NCI-H2081 (cell line): ENCODE results near the gene SLC22A24.
"Not testable (repeated sequence)": the region's sequence is repeated elsewhere in the genome, so short reads cannot be mapped to it uniquely, and the experiment has no call there.

ENCODE experiments used
- DNase-seq, 2 experiments: peaks; one replicate each; lab custom pipeline; 2025; lab: John Stamatoyannopoulos, UW

Gene SLC22A24, protein sequence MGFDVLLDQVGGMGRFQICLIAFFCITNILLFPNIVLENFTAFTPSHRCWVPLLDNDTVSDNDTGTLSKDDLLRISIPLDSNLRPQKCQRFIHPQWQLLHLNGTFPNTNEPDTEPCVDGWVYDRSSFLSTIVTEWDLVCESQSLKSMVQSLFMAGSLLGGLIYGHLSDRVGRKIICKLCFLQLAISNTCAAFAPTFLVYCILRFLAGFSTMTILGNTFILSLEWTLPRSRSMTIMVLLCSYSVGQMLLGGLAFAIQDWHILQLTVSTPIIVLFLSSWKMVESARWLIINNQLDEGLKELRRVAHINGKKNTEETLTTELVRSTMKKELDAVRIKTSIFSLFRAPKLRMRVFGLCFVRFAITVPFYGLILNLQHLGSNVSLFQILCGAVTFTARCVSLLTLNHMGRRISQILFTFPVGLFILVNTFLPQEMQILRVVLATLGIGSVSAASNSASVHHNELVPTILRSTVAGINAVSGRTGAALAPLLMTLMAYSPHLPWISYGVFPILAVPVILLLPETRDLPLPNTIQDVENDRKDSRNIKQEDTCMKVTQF

GRCh38 chr11:63144121-63144520, at the start of gene SLC22A24:
TSS of gene SLC22A24 (minus strand) at chr11:63144221. CDS start at chr11:63143779, 442 bp downstream.
- DNase-seq, result no peak

DNA sequence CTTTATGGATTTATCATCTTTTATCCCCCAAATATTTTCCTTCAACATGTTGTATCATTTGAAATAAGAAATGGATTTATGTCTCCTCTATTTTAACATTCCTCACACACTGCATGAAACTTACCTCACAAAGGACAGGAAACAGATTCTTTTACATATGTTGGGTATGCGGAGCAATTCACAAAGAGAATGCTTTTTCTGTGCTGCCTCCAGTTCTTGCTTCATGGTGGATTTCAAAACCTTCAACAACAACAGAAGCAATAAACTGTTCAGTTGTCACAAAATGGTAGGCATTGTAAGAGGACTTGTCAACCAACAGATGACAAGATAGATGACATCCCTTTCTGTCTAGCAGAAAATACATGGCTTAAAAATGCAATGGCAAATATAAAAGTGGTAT, 36.5 kb upstream of the SLC22A24 start:
- no peak for DNase-seq

DNA sequence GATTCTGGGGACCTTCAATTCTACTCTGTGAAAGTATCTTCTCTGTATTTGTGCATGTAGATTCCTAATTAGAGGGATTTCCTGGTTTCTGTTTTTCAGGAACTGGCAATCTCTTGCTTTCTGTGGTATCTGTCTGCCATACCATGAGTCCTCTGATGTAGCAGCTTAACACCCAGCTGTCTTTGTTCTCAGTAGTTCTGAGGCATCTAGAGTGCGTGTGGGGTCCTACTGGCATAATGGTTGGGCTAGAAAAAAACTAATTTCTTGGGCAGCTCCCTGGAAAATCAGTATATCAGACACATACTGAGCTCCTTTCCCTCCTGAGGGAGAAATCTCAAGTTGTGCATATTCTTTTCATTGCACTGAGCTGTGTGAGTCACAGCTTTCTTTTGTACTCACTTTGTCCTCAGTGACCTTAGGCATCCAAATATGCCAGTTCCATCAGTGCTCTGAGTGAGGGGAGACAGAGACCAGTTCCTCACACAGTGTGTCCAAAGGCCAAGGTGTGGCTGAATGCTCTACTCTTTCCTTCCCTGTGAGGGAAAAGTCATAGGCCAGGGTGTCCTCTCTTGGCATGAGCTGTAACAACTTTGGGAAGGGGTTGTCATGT, 35.5 kb upstream of the SLC22A24 start:
- DNase-seq, result no peak

DNA sequence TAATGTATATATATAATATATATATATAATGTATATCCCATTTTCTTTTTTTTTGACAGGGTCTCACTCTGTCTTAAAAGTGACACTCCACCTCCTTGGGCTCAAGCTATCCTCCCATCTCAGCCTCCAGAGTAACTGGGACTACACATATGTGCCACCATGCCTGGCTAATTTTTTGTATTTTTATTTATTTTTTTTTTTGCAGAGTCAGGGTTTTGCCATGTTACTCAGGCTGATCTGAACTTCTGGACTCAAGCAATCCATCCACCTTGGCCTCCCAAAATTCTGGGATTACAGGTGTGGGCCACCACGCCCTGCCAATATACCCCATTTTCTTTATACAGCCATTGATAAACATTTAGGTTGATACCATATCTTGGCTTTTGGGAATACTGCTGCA, 33.9 kb upstream of the SLC22A24 start:
- DNase-seq, result no peak

GRCh38 chr11:63165706-63166310, 21.8 kb upstream of the SLC22A24 start:
- no peak for DNase-seq

DNA sequence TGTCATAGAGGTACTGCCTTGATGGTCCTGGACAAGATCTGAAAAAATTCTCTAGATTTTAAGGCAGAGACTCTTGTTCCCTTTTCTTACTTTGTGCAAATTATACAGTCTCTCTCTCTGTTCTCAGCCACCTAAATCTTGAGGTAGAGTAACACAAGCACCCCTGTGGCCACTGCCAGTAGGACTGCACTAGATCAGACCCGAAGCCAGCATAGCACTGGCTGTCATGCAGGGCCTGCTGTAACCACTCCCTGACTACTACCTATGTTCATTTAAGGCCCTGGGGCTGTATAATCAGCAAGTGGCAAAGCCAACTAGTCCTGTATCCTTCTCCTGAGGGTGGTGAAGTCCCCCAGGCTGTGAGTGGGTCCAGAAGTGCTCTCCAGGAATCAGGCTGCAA, 11.8 kb upstream of the SLC22A24 start:
- DNase-seq, result no peak

DNA sequence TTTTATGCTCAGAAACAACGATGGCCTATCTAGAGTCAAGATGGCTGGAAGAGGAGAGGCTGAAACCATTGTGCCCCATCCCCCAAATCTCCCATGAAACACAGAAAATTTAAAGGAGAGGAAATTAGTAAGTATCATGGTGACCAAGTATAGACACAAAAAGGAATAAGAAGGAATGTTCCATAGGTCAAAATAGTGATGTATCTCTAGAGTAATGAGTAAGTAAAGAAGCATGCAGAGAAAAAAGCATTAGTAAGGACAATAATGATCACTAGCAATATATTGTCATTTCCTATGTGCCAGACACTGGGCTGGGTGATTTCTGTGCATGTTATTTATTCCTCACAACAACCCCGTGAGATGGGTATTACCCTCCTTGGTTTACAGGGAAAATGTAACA, 2.6 kb upstream of the SLC22A24 start:
- DNase-seq, result no peak

- DNase-seq, result no peak
Observed at GRCh38 chr11:63142459-63142858, 1.6 kb downstream of the SLC22A24 start.

DNA sequence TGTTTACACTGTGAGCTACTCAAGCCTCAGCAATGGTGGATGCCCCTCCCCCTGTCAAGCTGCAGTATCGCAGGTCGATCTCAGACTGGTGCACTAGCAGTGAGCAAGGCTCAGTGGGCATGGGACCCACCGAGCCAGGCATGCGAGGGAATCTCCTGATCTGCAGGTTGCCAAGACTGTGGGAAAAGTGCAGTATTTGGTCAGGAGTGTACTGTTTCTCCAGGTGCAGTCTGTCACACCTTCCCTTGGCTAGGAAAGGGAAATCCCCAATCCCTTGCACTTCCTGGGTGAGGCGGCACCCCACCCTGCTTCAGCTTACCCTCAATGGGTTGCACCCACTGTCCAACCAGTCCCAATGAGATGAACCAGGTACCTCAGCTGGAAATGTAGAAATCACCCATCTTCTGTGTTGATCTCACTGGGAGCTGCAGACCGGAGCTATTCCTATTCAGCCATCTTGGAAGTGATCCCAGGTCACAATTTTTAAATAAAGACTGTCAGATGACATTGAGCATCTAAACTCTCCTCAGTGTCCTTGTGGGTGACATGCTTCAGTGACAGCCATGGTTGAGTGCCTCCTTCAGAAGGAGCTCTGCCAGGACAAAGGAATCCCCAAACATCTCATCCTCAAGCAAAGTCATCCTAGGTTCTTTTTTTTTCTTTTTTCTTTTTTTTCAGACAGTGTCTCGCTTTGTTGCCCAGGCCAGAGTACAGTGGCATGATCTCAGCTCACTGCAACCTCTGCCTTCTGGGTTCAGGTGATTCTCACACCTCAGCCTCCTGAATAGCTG, 10.8 kb downstream of the SLC22A24 start:
- DNase-seq, result no peak

DNA sequence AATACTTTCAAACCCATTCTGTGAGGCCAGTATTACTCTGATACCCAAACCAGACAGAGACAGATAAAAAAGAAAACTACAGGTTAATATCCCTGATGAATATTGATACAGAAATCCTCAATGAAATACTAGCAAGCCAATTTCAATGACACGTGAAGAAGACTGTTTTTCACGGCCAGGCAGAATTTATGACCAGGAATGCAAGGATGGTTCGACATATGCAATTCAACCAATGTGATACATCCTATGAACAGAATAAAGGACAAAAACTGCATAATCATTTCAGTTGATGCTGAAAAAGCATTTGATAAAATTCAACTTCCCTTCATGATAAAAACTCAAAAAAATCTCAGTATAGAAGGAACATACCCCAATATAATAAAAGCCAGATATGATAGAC, 44.5 kb downstream of the SLC22A24 start:
- DNase-seq, result no peak

GRCh38 chr11:63080682-63081081, 63.3 kb downstream of the SLC22A24 start:
- DNase-seq, result no peak

GRCh38 chr11:63046203-63046602, 97.8 kb downstream of the SLC22A24 start:
- not testable (repeated sequence) for DNase-seq

DNA sequence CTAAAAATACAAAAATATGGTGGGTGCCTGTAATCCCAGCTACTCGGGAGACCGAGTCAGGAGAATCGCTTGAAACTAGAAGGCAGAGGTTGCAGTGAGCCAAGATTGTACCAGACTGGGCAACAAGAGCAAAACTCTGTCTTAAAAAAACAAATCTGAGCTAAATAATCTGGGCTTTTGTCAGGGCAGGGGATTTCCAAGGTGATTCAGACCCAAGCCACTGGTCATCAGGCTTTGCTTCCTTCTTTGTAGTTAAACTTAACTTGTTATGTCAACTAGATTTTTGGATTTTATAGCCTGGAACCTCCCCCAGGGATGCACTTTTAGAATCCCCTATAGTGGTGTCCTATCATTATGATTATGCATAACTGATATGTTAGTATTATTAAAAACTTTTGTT, 101.4 kb downstream of the SLC22A24 start:
- DNase-seq, result no peak

GRCh38 chr11:63032457-63032856, 111.6 kb downstream of the SLC22A24 start:
- DNase-seq, result no peak
